A673 (cell line): ENCODE results near the gene INPP4B.

Experiments used
- CTCF ChIP-seq: fragments of 300-800, 200-600 bp; sonication (generic); conservative IDR thresholded peaks from 2 replicates; pipeline ENCODE4 v1.5.1; 2017; ENCODE audit warnings: low read depth, mild to moderate bottlenecking, antibody characterized with exemption, low read length, moderate library complexity, mixed read lengths
- EZH2 ChIP-seq: fragments of 200-600 bp; sonication (generic); IDR thresholded peaks from 2 replicates; pipeline ENCODE4 v1.6.1; 2017; ENCODE audit warnings: borderline replicate concordance, low read depth, mild to moderate bottlenecking, mixed read lengths, antibody characterized with exemption, low read length; ENCODE audit not compliant: poor library complexity, severe bottlenecking

DNA sequence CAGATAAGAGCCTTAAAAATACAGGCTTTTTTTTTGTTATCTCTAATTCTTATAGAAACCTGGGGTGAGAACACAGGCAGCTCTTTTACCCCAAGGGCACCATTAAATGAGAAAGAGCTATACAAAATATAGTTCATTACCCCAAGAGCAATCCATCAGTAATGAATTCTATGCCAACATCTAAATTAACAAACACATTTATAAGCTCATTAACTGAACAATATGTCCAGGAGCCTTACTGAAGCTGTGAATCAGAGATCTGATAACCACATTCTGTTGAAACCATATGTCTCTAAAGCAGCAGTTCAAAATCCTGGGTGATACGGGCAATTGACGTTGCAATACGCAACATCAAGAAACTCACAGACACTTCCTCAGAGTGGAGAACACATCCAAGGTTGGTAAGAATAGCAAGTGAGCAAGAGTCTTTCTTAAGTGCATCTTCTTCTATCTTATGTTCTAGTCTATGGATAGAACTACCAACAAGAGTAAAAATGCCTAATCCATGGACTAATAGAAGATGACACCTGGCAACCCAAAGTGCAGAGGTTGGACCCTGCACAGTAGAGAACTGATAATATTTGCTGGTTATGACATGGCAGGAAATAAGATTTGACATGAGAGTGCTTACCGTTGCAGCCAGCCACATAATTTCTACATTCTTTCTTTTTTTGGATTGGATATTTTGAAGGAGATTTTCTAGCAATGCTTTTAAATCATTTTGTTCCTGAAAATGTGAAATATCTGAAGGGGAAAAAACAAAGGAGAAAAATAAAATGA is 760.4 kb downstream of the INPP4B start:
- TF ChIP-seq CTCF (no peak), EZH2 (no peak)
